Measurements from ENCODE around the gene RRAGA. TPM values are rescaled to one million over a fixed set of nuclear protein-coding genes. Genes with fewer than 3 reads are reported as not detected.
"Not testable (repeated sequence)": the region's sequence is repeated elsewhere in the genome, so short reads cannot be mapped to it uniquely, and the experiment has no call there.

RRAGA gene
- total RNA-seq, 2 donors from 2014 or later = 72.1 to 94.6 TPM

DNA sequence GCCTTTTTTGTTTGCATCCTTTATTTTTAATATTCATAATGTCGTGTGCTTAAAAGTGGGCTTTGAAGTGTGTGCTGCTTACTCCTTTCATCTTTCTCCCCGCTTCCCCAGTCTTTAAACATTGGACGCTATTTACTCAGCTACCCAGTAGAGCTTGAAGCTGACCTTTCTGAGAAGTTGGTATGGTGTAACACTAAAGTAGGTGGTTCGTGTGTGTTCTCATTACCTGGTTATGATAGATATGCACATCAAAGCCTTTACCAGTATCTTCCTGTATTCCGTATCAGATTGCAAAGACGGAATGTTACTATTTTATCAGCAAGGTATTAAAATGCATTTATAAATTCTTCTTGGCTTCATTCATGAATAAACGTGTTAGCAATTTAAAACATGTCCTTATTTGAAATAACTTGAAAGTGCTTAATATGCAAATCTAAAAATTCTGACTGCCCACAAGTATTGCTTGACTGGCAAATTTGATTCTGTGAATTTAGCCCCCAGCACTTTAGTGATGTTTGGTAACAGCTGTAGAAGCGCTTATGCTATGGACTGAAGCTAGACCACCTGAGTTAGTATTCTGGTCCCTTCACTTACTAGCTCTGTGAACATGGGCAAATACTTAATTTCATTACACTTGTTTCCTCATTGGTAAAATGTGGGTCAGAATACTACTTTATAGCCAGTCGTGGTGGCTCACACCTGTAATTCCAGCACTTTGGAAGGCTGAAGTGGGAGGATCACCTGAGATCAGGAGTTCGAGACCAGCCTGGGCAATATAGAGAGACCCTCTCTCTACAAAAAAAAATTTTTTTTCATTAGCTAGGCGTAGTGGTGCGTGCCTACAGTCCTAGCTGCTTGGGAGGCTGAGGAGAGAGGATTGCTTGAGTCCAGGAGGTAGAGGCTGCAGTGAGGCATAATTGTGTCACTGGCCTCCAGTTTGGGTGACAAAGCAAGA, 1.7 kb downstream of the RRAGA start:
- DNase-seq (no peak), ATAC-seq (no peak)
- intact Hi-C loops (cut with DNase I) = loop anchor here in 1 of 2 donors (5.0 kb wide), 1 partner anchor 326 kb away; no protein-coding TSS in a partner anchor

DNA sequence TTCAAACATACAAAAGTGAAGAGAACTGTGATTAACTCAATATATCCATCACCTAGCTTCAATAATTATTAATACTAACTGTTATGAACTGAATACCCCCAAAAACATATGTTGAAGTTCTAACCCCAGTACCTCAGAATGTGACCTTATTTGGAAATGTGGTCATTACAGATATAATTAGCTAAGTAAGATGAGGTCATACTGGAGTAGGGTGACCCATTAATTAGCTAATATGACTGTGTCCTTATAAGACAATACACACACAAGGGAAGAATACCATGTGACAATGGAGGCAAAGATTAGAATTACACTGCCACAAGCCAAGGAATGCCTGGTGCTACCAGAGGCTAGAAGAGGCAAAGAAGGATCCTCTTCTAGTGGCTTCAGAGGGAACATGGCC, 7.8 kb downstream of the RRAGA start:
- intact Hi-C loops (cut with DNase I) = no loop called here
- ATAC-seq = no peak
- no peak for DNase-seq

DNA sequence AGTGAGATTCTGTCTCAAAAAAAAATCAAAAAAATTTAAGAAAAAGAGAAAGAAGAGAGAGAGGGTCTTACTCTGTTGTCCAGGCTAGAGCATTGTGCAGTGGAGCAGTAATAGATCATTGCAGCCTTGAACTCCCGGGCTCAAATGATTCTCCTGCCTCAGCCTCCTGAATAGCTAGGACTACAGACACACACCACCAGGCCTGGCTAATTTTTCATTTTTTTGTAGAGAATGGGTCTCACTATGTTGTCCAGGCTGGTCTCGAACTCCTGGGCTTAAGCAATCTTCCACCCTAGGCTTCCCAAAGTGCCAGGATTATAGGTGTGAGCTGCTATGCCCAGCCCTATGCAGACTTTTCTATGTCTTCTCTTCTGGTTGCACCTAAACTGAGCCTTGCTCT, 25.0 kb downstream of the RRAGA start:
- DNase-seq = no peak
- no peak for ATAC-seq
- intact Hi-C loops (cut with DNase I) = no loop called here

DNA sequence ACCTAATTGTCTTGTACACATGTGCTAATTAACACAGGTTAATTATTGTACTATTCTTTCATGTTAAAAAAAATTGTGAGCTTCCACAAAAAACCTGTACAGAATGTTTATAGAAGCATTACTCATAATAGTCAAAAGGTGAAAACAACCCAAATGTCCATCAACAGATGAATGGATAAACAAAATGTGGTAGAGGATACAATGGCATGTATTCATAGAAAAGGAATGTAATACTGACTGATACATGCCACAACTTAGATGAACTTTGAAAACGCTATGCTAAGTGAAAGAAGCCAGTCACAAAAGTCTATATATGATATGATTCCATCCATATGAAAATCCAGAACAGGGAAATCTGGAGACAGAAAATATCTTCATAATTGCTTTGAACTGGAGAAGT, 25.6 kb downstream of the RRAGA start:
- ATAC-seq = no peak
- no peak for DNase-seq
- intact Hi-C loops (cut with DNase I) = no loop called here

DNA sequence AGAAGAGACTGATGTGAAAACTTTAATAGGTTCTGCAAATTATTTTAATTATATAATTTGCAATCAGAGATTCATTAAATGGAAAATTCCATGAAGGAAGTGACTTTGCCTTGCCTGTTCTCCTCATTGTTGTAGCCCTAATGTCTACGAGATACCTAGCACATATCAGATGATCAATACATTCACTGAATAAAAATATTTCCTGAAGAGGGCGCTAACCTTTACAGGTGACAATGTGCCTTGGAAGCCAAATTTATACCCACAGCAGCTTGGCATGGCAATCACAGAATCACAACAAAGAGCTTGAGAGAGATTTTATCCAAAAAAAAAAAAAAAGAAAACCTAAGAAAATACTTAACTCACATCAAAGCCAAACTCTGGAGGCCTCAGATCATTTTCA, 36.1 kb downstream of the RRAGA start:
- ATAC-seq (no peak), DNase-seq (no peak)
- intact Hi-C loops (cut with DNase I) = no loop called here

DNA sequence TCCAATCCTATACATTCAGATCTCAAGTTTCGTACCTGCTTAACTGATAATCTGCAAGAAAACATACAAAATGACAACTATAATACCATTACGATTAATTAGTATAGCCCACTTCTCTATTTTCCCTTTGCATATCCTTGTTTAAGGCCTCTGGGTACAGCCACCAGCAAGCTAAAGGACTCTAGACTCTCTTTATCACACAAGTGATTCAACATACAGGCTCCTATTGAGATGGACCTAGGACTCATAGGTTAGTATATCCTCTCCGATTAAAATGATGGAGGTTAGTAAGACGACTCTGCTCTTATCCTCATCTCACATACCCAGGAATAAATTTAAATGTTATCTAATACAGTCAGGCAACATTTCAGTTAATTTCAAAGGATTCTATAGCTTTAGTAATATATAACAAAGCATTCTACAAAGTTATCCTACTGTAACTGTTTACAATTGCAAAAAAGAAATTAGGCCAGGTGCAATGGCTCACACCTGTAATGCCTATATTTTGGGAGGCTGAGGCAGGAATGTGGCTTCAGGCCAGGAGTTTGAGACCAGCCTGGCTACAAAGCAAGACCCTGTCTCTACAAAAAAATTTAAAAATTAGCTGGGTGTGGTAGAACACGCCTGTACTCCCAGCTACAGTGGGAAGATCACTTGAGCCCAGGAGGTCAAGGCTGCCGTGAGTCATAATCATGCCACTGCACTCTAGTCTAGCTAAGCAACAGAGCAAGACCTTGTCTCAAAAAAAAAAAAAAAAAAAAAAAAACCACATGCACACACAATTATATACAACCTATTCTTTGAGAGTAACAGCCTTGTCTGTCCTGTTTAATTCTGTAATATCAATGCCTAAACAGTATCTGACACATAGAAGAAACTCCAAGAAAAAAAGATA, 38.1 kb downstream of the RRAGA start:
- ATAC-seq (no peak), DNase-seq (no peak)
- intact Hi-C loops (cut with DNase I) = no loop called here

DNA sequence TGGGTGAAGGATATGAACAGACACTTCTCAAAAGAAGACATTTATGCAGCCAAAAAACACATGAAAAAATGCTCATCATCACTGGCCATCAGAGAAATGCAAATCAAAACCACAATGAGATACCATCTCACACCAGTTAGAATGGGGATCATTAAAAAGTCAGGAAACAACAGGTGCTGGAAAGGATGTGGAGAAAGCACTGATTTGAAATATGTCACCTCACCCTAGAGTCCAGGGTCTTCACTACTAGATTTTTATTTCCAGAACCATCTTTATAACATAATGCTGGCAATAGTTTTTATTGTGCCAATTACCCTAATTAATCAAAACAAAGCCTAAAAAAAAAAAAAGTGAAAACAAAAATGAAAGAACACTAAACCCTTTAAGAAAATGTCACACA, 48.2 kb downstream of the RRAGA start:
- intact Hi-C loops (cut with DNase I) = loop anchor here in 1 of 2 donors (10.0 kb wide), 1 partner anchor 277 kb away; no protein-coding TSS in a partner anchor
- not testable (repeated sequence) for DNase-seq, ATAC-seq

Other genes with a start within 250 kb of the RRAGA start
- under 1 TPM in 1 of 2 donors, not detected in 1; 0.15 TPM for gene SAXO1, start 16.2 kb upstream of the RRAGA start, total RNA-seq
- 10 to 100 TPM in 1 of 2 donors, 1 to 10 TPM in 1; 6.8 to 11.7 TPM for gene HAUS6, start 53.5 kb downstream of the RRAGA start, total RNA-seq
- 100 to 1,000 TPM in 1 of 2 donors, 10 to 100 TPM in 1; 77.5 to 392 TPM for gene PLIN2, start 78.1 kb downstream of the RRAGA start, total RNA-seq
- 10 to 100 TPM; 35.3 to 45.3 TPM for gene DENND4C, start 181.3 kb downstream of the RRAGA start, total RNA-seq

Data from left cardiac atrium (tissue), 4 donors.